Loucy (cell line): Measurements from ENCODE around the gene AUH.

ENCODE experiments used
- H2AFZ ChIP-seq: fragments of 200-600 bp; sonication (generic); 2 replicates; pipeline ENCODE4 v1.6.0; 2016; ENCODE audit warnings: antibody characterized with exemption, mild to moderate bottlenecking, low read length, moderate library complexity
- H3F3A ChIP-seq: fragments of 200-600 bp; 2 replicates; pipeline ENCODE4 v1.6.0; 2016; ENCODE audit warnings: antibody characterized with exemption, low read depth, mild to moderate bottlenecking
- H3K27me3 ChIP-seq: fragments of 200-600 bp; sonication (generic); 2 replicates; pipeline ENCODE4 v1.6.1; 2014; ENCODE audit warnings: low read length, mild to moderate bottlenecking; ENCODE audit not compliant: insufficient read depth, poor library complexity, severe bottlenecking
- H3K36me3 ChIP-seq: fragments of 200-600 bp; sonication (generic); 2 replicates; pipeline ENCODE4 v1.6.1; 2016; ENCODE audit warnings: low read length; ENCODE audit not compliant: insufficient read depth
- H3K4me1 ChIP-seq: fragments of 200-600 bp; sonication (generic); 2 replicates; pipeline ENCODE4 v1.5.1; 2014; ENCODE audit warnings: low read length, mild to moderate bottlenecking; ENCODE audit not compliant: insufficient read depth, poor library complexity, severe bottlenecking
- H3K4me2 ChIP-seq: fragments of 200-600 bp; sonication (generic); 2 replicates; pipeline ENCODE4 v1.6.0; 2014; ENCODE audit warnings: antibody characterized with exemption, low read length, low read depth, mild to moderate bottlenecking; ENCODE audit not compliant: poor library complexity, severe bottlenecking
- H3K4me3 ChIP-seq: fragments of 200-600 bp; sonication (generic); 2 replicates; pipeline ENCODE4 v1.5.1; 2014; ENCODE audit warnings: low read length, mild to moderate bottlenecking, mixed read lengths; ENCODE audit not compliant: poor library complexity, severe bottlenecking
- H3K79me2 ChIP-seq: fragments of 200-600 bp; sonication (generic); 2 replicates; pipeline ENCODE4 v1.6.1; 2014; ENCODE audit warnings: low read length; ENCODE audit not compliant: insufficient read depth
- H3K9ac ChIP-seq: fragments of 200-600 bp; sonication (generic); 2 replicates; pipeline ENCODE4 v1.6.0; 2014; ENCODE audit warnings: mild to moderate bottlenecking, low read depth, low read length, moderate library complexity; ENCODE audit not compliant: poor library complexity, severe bottlenecking
- H3K9me2 ChIP-seq: fragments of 200-600 bp; sonication (generic); replicated peaks from 2 replicates; pipeline ENCODE4 v1.6.1; 2016; ENCODE audit warnings: low read depth, low read length, mixed read lengths
- H3K9me3 ChIP-seq: fragments of 200-600 bp; sonication (generic); 2 replicates; pipeline ENCODE4 v1.6.1; 2014; ENCODE audit warnings: mild to moderate bottlenecking, antibody characterized with exemption, low read length, low read depth; ENCODE audit not compliant: insufficient read depth
- H4K20me1 ChIP-seq: fragments of 200-600 bp; sonication (generic); 2 replicates; pipeline ENCODE4 v1.6.0; 2014; ENCODE audit warnings: antibody characterized with exemption, low read length, mild to moderate bottlenecking; ENCODE audit not compliant: insufficient read depth, poor library complexity, severe bottlenecking
- CTCF ChIP-seq: fragments of 200-600 bp; sonication (generic); conservative IDR thresholded peaks from 2 replicates; pipeline ENCODE4 v1.5.1; 2014; ENCODE audit warnings: mild to moderate bottlenecking, antibody characterized with exemption, low read length
- EZH2phosphoT487 ChIP-seq: fragments of 200-600 bp; IDR thresholded peaks from 2 replicates; pipeline ENCODE4 v1.6.1; 2018; ENCODE audit warnings: antibody characterized with exemption, mild to moderate bottlenecking, moderate library complexity, borderline replicate concordance

AUH gene

GRCh38 chr9:91403665-91404543 lies 42.2 kb upstream of the AUH start:
- Histone ChIP-seq H3K4me1 (no peaks in the 10 kb centered on the region), H3K36me3 (peaks cover 22% of the 10 kb centered on the region; the same call in 1 of the 2 replicates), H3K4me3 (no peak overlapping the region), H3K79me2 (peaks cover 14% of the 10 kb centered on the region; the same call in 1 of the 2 replicates), H3K4me2 (no peak overlapping the region), H3K9ac (no peak overlapping the region), H2AFZ (no peak overlapping the region), H3K27me3 (no peaks in the 10 kb centered on the region), H3K9me3 (no peaks in the 10 kb centered on the region), H4K20me1 (peaks cover 10% of the 10 kb centered on the region), H3F3A (no peaks in the 10 kb centered on the region), H3K9me2 (no peaks in the 10 kb centered on the region)
- TF ChIP-seq CTCF (no peak), EZH2phosphoT487 (no peak)

GRCh38 chr9:91398926-91399325 lies 37.2 kb upstream of the AUH start:
- H3K4me3 ChIP-seq: no peak overlapping the region
- no peaks in the 10 kb centered on the region for H3K36me3 ChIP-seq
- H2AFZ ChIP-seq: no peak overlapping the region

More at GRCh38 chr9:91398926-91399325, 37.2 kb upstream of the AUH start:
- TF ChIP-seq CTCF (no peak), EZH2phosphoT487 (no peak)
- no peaks in the 10 kb centered on the region for H3K9me3 ChIP-seq
- H3K4me1 ChIP-seq: no peaks in the 10 kb centered on the region
- H3K27me3 ChIP-seq: no peaks in the 10 kb centered on the region
- no peaks in the 10 kb centered on the region for H3F3A ChIP-seq
- H3K79me2 ChIP-seq: no peaks in the 10 kb centered on the region
- H3K9me2 ChIP-seq: no peaks in the 10 kb centered on the region
- no peaks in the 10 kb centered on the region for H4K20me1 ChIP-seq
- no peak overlapping the region for H3K9ac ChIP-seq
- H3K4me2 ChIP-seq: no peak overlapping the region
